ENCODE results near the gene KLHL25. TPM values are rescaled to one million over a fixed set of nuclear protein-coding genes. Genes with fewer than 3 reads are reported as not detected.

Gene KLHL25
- total and polyA plus RNA-seq, 2 experiments from 2014 or later: 3.7 to 10.0 TPM

GRCh38 chr15:85730001-85730820 lies 64.5 kb downstream of the KLHL25 start:
- TF ChIP-seq CTCF (IDR thresholded peaks at IDR 0.05; ENCODE audit: poor library complexity) (peak; percentile 63), EZH2phosphoT487 (IDR thresholded peaks at IDR 0.05; ENCODE audit: low read depth, severe bottlenecking, unreplicated experiment) (no peak)

GRCh38 chr15:85727068-85727467 lies 67.7 kb downstream of the KLHL25 start:
- H3K36me3 ChIP-seq (replicated peaks; ENCODE audit: insufficient read depth, low read depth): peaks cover 9% of the 10 kb centered on the region
- peak overlapping the region; percentile 74 for H3K27ac ChIP-seq
- H3K9me2 ChIP-seq (replicated peaks; ENCODE audit: insufficient read depth): no peaks in the 10 kb centered on the region
- DNase-seq (ENCODE audit: low spot score): no peak
- H3K4me2 ChIP-seq: no peak overlapping the region
- no peaks in the 10 kb centered on the region for H3K79me2 ChIP-seq
- no peak overlapping the region for H3K4me3 ChIP-seq
- H2AFZ ChIP-seq: no peak overlapping the region
- TF ChIP-seq EZH2 (IDR thresholded peaks at IDR 0.05; ENCODE audit: borderline replicate concordance): no peak
- no peak for TF ChIP-seq EZH2phosphoT487 (IDR thresholded peaks at IDR 0.05; ENCODE audit: low read depth, severe bottlenecking, unreplicated experiment)
- no peak for TF ChIP-seq CTCF (IDR thresholded peaks at IDR 0.05; ENCODE audit: poor library complexity)
- no peaks in the 10 kb centered on the region for H4K20me1 ChIP-seq (ENCODE audit: insufficient read depth, poor library complexity, severe bottlenecking)
- H3K9me3 ChIP-seq (ENCODE audit: low read depth): no peaks in the 10 kb centered on the region
- H3K27me3 ChIP-seq: no peaks in the 10 kb centered on the region
- WGBS (ENCODE audit: low lambda C conversion rate, missing lambda C conversion rate): 81% methylated on average over 2 of the region's 2 CpGs
- peaks cover 12% of the 10 kb centered on the region for H3K4me1 ChIP-seq (ENCODE audit: insufficient read depth)

More at GRCh38 chr15:85730001-85730820, 64.5 kb downstream of the KLHL25 start:
- Histone ChIP-seq H3K4me1 (ENCODE audit: insufficient read depth) (peaks cover 6% of the 10 kb centered on the region), H3K27me3 (no peaks in the 10 kb centered on the region), H3K9me3 (ENCODE audit: low read depth) (peaks cover 14% of the 10 kb centered on the region), H3K79me2 (no peaks in the 10 kb centered on the region), H3K9me2 (replicated peaks; ENCODE audit: insufficient read depth) (no peaks in the 10 kb centered on the region), H3K27ac (no peak overlapping the region), H3K4me2 (no peak overlapping the region), H2AFZ (no peak overlapping the region), H3K36me3 (replicated peaks; ENCODE audit: insufficient read depth, low read depth) (peaks cover 3% of the 10 kb centered on the region), H4K20me1 (ENCODE audit: insufficient read depth, poor library complexity, severe bottlenecking) (no peaks in the 10 kb centered on the region), H3K4me3 (no peak overlapping the region)
- peak; percentile 79 for DNase-seq (ENCODE audit: low spot score)
- WGBS (ENCODE audit: low lambda C conversion rate, missing lambda C conversion rate): 41% methylated on average over 5 of the region's 5 CpGs

GRCh38 chr15:85726454-85726853 lies 68.3 kb downstream of the KLHL25 start:
- Histone ChIP-seq H3K4me3 (no peak overlapping the region), H3K79me2 (no peaks in the 10 kb centered on the region), H4K20me1 (ENCODE audit: insufficient read depth, poor library complexity, severe bottlenecking) (no peaks in the 10 kb centered on the region), H3K27ac (peak overlapping the region; percentile 74), H3K4me1 (ENCODE audit: insufficient read depth) (peaks cover 12% of the 10 kb centered on the region), H3K27me3 (no peaks in the 10 kb centered on the region), H3K4me2 (no peak overlapping the region), H3K9me3 (ENCODE audit: low read depth) (no peaks in the 10 kb centered on the region), H3K36me3 (replicated peaks; ENCODE audit: insufficient read depth, low read depth) (peaks cover 9% of the 10 kb centered on the region), H2AFZ (no peak overlapping the region), H3K9me2 (replicated peaks; ENCODE audit: insufficient read depth) (no peaks in the 10 kb centered on the region)
- TF ChIP-seq EZH2 (IDR thresholded peaks at IDR 0.05; ENCODE audit: borderline replicate concordance): no peak
- TF ChIP-seq CTCF (IDR thresholded peaks at IDR 0.05; ENCODE audit: poor library complexity): no peak
- TF ChIP-seq EZH2phosphoT487 (IDR thresholded peaks at IDR 0.05; ENCODE audit: low read depth, severe bottlenecking, unreplicated experiment): no peak
- WGBS (ENCODE audit: low lambda C conversion rate, missing lambda C conversion rate): 89% methylated on average over 2 of the region's 2 CpGs
- DNase-seq (ENCODE audit: low spot score): no peak

Measured in hepatocyte (in vitro differentiated cells).